Right lung (tissue), 10 donors: ENCODE measurements around the gene KDF1. TPM values are rescaled to one million over a fixed set of nuclear protein-coding genes. Genes with fewer than 3 reads are reported as not detected.

Source experiments
- DNase-seq, 2 donors: peaks; one replicate each; pipeline ENCODE4 v3.0.0-alpha.2; 2013
- long read RNA-seq, 8 donors: transcript quantifications; one replicate each; lab custom pipeline, GENCODE V29; 2026
- polyA plus RNA-seq, 5 donors: library from polyadenylated mRNA; unstranded; fragments of 120-200 nt; gene quantifications; one replicate each; pipeline versions ENCODE4 v1.2.1 to v1.2.3, GENCODE V29; 2013; ENCODE audit warnings: inconsistent platforms in 1 of 5, low replicate concordance in 1 of 5; ENCODE audit not compliant: insufficient read length in 5 of 5, insufficient read depth in 1 of 5

The KDF1 gene
- polyA plus RNA-seq: 1 to 10 TPM; 6.4 to 9.6 (median 7.5) TPM
- long read RNA-seq, donor 1, partial matches to known transcripts: 0 of 3 reads
- long read RNA-seq, donor 1, other reads (novel, unspliced or antisense): 0 of 3 reads
- long read RNA-seq, donor 2, partial matches to known transcripts: 0 of 1 reads
- long read RNA-seq, donor 2, other reads (novel, unspliced or antisense): 0 of 1 reads
- long read RNA-seq, donor 3: 0 reads
- long read RNA-seq, donor 4, partial matches to known transcripts: 5 of 5 reads
- long read RNA-seq, donor 4, other reads (novel, unspliced or antisense): 0 of 5 reads
- long read RNA-seq, donor 5, partial matches to known transcripts: 0 of 4 reads
- long read RNA-seq, donor 5, other reads (novel, unspliced or antisense): 0 of 4 reads
- long read RNA-seq, donor 6, transcript KDF1-201 (4 exons, 1,793 nt): major isoform, 8 of 8 reads
- long read RNA-seq, donor 6, partial matches to known transcripts: 0 of 8 reads
- long read RNA-seq, donor 6, other reads (novel, unspliced or antisense): 0 of 8 reads
- long read RNA-seq, donor 7, partial matches to known transcripts: 0 of 2 reads
- long read RNA-seq, donor 7, other reads (novel, unspliced or antisense): 0 of 2 reads
- long read RNA-seq, donor 8: 0 reads

DNA sequence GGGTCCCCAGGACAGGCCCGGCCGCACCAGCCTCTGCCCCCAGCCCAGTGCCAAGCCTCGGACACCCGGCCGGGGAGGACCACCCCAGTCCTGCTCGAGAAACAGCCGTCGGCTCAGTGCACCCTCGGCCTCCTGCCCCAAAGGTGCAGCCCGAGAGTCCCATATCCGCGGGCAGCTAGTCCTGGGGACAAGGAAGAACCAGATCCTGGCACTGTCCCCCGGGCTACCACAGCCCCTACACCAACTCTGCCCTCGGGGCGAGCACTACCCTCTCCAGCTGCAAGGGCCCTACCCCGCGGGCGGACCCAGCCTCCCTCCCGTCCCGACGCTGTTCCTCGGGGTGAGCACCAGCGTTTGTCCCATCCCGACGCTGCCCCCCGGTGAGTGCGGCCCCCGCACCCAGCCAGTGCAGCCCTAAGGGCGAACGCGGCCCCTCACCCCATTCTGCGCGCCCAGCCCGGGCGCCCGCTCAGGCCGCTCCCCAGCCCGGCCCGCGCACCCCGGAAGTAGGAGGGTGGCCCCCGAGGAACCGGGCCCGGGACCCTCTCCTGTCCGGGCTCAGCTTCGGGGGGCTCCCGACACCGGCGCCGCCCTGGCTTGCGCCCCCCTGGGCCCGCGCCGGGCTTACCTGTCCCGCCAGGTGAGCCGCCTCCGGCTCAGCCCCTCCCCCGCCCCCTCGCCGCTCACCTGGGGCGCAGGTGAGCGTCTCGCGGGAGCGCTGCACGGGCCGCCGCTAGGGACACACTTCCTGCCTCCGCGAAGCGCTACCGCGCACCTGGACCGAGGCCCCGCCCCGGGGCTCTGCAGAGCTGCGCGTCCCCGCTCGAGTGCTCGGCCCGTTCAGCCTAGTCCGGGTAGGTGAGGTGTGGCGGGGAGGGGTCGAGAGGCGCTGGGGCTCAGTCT is at the start of gene KDF1:
Gene KDF1, minus strand, starts transcription at position 747 of the 903 bp plus-strand sequence. CDS start 8,088 bp downstream, outside the sequence.
- peak; percentile 61 to 63 for DNase-seq

DNA sequence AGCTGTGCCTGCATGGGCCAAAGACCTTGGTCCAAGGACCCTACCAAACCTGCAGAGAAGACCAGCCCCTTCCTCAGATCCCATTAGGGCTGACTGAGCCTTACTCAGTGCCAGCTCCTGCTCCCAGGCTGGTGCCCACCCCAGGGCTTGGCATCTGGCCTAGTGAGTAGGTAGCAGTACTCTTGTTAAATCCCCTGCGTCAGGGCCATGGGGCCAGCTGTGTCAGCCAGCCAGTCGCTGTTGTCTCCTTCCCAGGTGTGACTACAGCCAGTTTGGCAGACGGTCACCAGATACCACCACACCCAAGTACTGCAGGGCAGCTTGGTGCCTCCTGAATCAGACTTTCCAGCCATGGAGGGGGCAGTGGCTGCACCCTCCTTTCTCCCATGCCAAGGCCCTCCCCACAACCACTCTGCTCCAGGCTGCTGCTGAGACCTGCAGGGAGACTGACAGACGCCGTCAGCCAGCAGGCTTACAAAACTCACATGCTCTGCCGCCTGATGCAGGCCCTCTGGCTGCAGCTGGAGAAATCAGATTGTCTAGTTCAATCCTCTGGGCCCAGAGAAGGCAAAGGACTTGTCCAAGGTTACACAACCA is 49.4 kb upstream of the KDF1 start:
- no peak for DNase-seq

DNA sequence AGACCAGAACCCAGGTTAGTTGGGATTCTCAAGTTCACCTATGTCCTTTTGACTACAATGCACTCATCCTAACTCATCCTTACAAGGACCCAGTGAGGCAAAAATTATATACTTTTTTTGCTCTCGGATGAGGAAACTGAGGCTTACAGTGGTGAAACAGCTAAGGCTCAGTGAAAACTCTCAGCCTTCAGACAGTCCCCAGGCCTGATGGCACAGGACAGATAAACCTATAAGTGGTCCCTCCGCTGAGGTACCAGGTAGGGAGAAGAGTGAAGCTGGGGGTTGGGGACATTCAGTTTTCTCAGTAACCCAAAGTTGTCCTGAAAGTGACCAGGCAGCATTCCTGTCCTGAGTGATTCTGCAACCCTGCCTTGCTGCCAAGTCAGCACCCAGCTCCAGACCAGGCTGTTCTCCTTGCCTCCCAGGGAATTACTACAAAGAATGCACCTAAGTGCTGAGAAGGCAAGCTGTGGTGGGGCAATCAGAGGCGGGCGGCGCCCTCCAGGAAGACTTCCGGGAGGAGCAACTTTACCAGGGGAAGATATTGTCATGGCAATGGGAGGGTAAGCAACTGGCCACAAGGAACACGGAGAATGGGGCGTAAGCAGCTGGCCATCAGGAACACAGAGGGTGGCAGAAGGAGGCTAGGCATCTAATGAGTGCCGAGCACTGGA is 47.8 kb upstream of the KDF1 start:
- DNase-seq: peak; percentile 57 to 64

- no peak for DNase-seq
Observed at GRCh38 chr1:27006683-27007082, 46.4 kb upstream of the KDF1 start.

- DNase-seq: no peak
Observed at GRCh38 chr1:27005648-27006496, 45.6 kb upstream of the KDF1 start.

GRCh38 chr1:27005166-27005530 is 44.9 kb upstream of the KDF1 start:
- no peak for DNase-seq

DNA sequence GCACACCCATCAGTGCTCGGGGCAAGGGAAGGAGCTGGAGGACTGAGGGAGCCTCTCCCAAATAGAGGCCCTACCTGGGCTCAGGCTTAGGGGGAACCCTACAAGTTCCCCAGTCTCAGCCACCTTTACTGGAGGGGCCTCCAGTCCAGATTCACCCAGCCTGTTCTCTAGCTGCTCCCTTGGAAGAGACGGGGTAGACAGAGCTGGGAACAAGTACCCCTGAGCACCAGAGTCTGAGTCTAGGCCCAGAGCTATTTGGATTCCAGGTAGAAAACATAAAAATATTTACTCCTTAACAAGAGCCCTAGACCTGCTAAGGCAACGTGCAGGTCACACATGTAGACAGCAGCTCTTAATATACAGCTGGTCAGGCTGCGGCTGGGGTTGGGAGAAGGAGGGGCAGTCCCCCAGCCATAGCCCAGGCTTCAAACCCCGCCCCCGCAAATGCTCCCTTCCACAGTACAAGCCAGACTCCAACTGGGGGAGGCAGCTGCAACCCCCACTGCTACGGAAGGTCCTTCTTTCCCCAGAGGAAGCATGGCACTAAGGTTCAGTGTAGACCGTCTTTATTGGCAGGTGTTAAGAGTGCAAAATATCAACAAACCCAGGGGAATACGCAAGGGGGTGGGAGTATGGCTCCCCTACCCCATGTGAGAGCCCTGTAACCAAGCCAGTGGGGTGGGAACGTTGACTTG is 44.4 kb upstream of the KDF1 start:
- DNase-seq: no peak

DNA sequence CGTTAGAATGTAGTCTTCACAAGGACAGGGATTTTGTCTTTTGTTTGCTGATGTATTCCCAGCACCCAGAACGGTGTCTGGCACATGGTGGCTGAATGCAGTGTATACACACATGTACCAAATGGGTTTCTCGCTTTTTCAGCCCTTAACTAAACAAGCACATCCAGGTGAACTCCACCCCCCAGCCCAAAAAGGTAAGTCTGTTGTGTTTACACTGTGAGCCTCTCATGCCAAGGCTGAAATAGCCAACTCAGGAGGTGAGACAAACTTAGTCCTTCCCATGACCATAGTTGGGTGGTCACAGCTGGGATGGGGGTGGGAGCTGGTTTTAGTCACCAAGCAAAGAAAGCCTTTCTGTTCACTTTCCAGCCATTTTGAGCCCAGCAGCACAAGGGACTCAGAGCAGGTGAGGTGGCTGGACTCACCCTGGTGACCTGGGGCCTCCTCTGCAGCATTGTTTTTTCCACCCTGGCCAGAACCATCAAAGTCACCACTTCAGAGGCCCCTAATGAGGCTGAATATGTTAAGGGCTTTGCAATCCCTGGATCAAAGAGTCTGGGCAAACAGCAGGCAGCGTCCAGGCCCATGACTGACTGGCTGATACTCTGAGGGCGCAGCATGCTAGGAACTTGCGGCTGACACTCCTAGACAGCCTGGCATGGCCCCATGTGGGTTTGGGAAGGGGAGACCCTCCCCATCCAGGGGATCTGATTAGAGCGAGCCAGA is 43.6 kb upstream of the KDF1 start:
- DNase-seq: no peak

- no peak for DNase-seq
Observed at GRCh38 chr1:27001570-27002360, 41.5 kb upstream of the KDF1 start.

DNA sequence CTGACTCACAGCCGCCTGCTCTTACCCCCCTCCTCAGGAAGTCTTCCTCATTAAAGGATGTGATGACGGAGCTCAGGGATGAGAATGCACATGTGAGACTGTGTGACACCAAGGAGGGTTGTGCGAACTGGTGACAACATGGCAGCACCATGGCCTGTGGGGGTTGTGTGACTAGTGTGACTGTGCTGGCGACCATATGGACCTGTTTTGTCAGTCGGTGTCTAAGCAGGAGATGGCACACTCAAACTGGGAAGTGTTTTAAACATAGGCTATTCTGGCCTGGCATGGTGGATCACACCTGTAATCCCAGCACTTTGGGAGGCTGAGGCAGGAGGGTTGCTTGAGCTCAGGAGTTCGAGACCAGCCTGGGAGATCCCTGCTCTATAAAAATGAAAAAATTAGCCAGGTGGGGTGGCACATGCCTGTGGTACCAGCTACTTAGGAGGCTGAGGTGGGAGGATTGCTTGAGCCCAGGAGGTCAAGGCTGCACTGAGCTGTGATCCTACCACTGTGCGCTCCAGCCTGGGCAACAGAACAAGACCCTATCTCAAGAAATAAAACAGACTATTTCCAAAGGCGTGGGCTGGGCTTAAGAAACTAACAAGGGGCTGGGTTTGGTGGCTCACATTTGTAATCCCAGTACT is 40.7 kb upstream of the KDF1 start:
- DNase-seq: no peak

DNA sequence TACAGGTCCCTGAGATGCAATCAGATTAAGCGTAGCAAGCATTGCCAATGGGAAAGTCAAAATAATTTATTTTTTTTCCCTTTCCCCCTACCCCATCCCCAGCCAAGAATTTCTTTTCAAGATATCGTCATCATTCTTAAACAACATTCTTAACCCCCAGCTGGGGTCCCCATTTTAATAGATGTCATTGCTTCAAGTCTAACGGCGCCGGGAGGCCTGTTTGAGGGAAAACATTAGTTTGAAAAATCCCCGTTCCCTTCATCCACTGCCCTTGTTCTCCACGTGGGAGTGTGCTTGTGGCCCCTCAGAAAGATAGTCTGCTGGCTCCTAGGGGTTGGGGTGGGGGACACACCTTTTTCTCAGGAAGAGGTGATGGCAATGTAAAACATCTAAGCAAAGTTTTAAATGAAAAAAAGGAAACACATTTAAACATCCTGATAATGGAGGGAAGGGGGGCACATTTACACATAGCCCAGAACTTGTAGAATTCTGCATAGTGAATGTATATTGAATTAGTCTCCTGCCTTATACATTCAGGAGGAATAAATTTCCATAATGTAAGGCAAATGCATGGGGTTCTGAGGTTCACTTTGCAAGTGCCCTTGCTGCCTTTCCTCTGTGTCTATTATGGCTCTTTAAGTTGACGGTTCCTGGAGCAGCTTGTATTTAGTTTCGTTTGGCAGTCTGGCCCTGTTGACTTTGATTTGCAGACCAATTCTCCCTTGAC is 40.0 kb upstream of the KDF1 start:
- DNase-seq: no peak

DNA sequence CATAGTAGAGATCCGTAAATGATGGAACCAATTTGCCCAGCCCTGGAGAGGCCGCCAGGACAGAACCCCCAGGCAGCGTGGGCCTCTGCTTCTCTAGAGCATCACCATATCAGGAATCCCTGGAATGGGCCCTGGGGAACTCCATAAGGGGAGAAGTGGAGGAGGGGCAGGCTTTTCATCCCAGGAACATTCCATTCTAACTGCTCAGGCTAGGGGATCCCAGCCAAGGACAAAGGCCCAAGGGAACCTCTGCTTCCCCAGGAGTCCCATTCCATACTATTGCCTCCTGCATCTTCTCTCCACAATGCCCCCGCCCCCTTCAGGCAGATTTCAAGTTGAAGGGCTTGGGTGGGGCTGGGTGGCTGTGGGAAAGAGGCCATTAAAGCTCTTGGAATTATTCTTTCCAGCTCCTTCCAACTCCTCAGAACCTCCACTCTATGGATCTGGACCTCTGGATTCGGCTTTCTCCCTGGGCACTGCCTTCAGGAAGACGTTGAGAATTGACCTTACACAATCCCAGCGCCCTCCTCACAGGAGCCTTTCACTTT is 39.2 kb upstream of the KDF1 start:
- no peak for DNase-seq

DNA sequence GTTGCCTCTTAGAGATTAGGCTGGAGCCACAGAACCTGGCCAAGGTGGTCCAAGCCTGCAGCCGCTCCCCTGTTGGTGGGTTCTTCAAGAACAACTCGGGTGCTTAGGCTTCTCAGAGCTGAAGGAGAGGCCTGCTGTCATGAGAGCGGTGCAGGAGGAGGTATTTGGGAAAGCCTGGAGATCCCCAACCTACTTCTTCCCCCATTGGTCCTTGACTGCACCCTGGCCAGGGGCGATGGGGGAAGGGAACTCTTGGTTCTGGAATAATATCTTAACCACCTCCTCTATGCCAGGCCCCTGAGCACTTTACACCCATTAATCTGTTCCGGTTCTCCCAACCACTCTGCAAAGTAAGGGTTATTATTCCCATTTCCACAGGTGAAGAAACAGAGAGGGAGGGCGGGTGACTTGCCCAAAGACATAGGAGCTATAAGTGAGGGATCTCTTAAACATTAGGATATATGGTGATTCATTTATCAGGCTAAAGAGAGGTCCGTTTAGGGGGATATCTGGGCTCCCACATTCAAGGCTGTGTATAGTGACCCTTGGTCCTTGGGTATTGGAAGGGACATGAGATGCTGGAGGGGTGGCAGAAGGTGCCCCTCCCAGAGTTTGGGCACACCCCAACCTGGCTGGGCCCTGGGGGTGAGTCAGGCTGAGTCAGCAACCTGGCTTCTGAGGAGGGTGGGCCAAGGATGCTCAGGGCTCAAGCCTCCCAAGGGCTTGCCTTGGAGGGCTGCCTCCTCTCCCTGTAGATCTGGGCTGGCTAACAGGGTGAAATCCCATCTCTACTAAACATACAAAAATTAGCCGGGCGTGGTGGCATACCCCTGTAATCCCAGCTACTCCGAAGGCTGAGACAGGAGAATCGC is 38.4 kb upstream of the KDF1 start:
- DNase-seq: no peak

DNA sequence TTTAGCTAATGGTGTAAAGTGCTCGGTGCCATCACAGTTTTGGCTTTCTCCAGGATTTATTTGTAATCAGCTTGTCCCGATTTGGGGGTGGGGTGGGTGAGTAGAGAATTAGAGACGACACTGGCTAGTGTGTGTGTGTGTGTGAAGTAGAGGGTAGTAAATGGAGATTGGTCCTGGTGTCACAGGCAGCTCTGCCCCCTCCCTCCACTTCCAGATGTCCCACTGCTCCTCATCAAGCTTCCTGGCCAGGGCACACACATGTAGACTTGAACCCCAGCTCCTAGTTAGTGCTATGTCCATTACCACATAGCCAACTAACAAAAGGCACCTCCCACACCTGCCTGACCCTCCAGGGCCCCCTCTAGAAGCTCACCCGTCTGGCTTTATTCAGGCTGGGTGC is 36.4 kb upstream of the KDF1 start:
- no peak for DNase-seq

- no peak for DNase-seq
Observed at GRCh38 chr1:26996024-26996423, 35.8 kb upstream of the KDF1 start.
